NT2/D1 (cell line): ENCODE measurements around the gene LRBA.

Experiments
- SUZ12 ChIP-seq: IDR thresholded peaks from 2 replicates; pipeline ENCODE4 v1.6.1; 2011; ENCODE audit not compliant: insufficient read length, insufficient read depth; ENCODE audit errors: extremely low read depth
- YY1 ChIP-seq: IDR thresholded peaks from 2 replicates; pipeline ENCODE4 v1.6.1; 2011; ENCODE audit not compliant: insufficient read length, insufficient read depth
- ZNF274 ChIP-seq: IDR thresholded peaks from 2 replicates; pipeline ENCODE4 v1.6.1; 2011; ENCODE audit warnings: mild to moderate bottlenecking, low read depth, low read length

DNA sequence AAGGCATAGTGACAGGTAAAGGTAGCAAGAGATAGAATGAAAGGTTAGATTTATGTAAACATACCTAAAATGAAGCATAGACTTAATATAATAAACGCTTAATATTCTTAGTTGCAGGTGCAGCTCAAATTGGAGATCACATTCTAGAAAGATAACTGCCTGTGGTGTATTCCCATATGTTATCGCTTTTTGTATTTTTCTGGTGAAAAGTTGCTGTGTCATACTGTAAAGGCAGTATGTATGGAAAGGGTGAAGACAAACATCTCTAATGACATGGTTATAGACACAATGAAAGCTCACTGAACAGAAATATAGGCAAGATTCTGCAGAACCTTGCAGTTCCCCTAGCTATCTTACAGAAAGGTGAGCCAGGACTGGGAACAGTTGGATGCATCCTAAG is 696.6 kb downstream of the LRBA start:
- TF ChIP-seq YY1 (no peak), ZNF274 (no peak), SUZ12 (no peak)
